GM06990 (cell line): ENCODE measurements around the gene C1RL.

Experiments used
- DNase-seq: peaks from one replicate; pipeline ENCODE4 v3.0.0-alpha.2; 2011; ENCODE audit not compliant: insufficient read length; ENCODE audit errors: extremely low read depth
- H3K27me3 ChIP-seq: replicated peaks from 2 replicates; pipeline ENCODE4 v1.6.0; 2011; ENCODE audit warnings: low read length; ENCODE audit not compliant: control insufficient read depth, insufficient read depth
- H3K36me3 ChIP-seq: 2 replicates; pipeline ENCODE4 v1.5.1; 2011; ENCODE audit warnings: low read length; ENCODE audit not compliant: control insufficient read depth, insufficient read depth
- H3K4me3 ChIP-seq: replicated peaks from 2 replicates; pipeline ENCODE4 v1.5.1; 2011; ENCODE audit warnings: low read depth, mild to moderate bottlenecking, control low read depth, low read length
- TF ChIP-seq, protein P1 (sequence below): IDR thresholded peaks from 2 replicates; pipeline ENCODE4 v1.5.1; 2011; ENCODE audit warnings: low read length, control low read depth, mild to moderate bottlenecking, inconsistent platforms; ENCODE audit not compliant: insufficient read depth, poor library complexity, severe bottlenecking

C1RL gene

DNA sequence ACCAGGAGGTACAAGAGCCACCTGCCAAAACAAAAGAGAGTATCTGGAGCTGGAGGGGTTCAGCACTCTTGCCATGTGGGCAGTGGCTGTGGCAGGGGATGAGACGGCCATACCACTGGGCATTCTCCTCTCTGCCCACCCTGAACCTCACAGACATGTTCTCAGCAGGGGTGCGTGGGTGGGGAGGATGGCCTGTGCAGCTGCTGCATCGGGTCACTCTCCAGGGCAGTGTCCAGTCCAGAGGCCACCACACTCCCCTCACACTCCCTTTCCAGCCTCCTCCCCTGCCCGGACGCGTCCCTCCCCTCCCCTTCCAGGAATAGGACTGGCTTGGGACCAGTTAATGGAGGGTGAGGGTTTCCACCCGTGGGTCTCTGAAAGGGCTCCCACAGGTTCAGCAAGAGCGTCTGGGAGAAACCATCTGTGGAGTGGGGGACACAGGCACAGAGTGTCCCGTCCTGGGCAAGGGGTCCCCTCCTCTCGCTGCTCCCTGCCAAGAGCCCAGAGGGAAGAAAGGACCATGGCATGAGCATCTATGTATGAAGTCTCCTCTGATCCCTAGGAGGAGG, 17.3 kb downstream of the C1RL start:
- no peak overlapping the region for H3K4me3 ChIP-seq
- H3K27me3 ChIP-seq: no peaks in the 10 kb centered on the region

DNA sequence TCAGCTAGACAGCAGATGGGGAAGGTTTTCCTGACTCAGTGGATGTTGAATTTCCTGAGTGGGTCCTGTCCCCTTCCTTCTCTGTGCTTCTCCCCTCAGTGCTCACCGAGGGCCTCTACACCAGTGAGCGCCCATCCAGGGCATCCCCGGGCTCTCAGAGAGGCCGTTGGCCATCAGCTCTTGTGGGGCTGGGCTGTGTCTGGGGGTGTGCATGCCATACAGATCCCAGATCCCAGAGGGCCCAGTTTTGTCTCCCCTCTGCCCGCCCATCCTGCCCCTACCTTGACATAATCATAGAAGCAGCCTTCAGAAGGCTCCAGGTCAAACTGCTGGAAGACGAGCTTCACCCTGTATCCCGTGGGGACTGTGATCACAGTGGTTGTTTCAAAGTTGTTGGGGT, 17.8 kb downstream of the C1RL start:
- Histone ChIP-seq H3K27me3 (no peaks in the 10 kb centered on the region), H3K36me3 (no peaks in the 10 kb centered on the region), H3K4me3 (no peak overlapping the region)
- TF ChIP-seq, protein P1, sequence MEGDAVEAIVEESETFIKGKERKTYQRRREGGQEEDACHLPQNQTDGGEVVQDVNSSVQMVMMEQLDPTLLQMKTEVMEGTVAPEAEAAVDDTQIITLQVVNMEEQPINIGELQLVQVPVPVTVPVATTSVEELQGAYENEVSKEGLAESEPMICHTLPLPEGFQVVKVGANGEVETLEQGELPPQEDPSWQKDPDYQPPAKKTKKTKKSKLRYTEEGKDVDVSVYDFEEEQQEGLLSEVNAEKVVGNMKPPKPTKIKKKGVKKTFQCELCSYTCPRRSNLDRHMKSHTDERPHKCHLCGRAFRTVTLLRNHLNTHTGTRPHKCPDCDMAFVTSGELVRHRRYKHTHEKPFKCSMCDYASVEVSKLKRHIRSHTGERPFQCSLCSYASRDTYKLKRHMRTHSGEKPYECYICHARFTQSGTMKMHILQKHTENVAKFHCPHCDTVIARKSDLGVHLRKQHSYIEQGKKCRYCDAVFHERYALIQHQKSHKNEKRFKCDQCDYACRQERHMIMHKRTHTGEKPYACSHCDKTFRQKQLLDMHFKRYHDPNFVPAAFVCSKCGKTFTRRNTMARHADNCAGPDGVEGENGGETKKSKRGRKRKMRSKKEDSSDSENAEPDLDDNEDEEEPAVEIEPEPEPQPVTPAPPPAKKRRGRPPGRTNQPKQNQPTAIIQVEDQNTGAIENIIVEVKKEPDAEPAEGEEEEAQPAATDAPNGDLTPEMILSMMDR: no peak
- DNase-seq: no peak

More for the DNA sequence above, 17.3 kb downstream of the C1RL start:
- TF ChIP-seq, protein P1: no peak
- no peaks in the 10 kb centered on the region for H3K36me3 ChIP-seq
- no peak for DNase-seq

DNA sequence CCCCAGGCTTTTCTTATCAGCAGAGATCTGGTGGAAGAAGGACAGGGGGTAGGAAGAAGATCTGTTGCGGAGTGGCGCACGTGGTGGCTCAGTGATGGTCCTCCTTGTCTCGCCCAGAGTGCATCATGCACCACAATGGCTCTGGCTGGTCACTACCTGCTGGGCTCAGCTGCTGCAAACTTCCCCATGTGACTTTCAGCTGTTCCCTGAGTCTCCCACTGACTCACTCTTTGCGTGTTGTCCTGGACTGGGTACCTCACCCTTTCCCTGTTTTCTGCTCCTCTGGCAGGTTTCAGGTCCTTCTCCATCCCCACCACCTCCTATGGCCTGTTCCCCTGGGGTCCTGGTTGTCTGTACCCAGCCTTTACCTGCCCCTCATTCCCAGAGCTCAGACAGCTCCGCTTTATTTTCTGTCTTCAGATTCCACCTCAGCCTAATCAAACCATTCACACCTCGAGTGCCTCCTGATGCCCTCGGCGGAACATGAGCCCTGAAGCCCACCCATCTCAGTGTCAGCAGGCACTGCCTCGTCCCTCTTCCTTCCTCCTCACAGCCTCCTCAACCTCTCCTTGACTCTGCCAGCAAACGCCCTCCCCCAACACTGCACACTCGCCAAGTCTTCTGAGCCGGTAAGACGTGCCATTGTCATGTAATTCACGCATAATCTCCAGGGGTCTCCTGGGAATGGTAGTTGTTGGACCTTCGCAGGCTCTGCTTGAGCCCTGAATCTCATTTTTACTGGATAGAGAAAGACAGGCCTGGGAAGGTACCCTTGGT, 18.6 kb downstream of the C1RL start:
- TF ChIP-seq, protein P1: no peak

DNA sequence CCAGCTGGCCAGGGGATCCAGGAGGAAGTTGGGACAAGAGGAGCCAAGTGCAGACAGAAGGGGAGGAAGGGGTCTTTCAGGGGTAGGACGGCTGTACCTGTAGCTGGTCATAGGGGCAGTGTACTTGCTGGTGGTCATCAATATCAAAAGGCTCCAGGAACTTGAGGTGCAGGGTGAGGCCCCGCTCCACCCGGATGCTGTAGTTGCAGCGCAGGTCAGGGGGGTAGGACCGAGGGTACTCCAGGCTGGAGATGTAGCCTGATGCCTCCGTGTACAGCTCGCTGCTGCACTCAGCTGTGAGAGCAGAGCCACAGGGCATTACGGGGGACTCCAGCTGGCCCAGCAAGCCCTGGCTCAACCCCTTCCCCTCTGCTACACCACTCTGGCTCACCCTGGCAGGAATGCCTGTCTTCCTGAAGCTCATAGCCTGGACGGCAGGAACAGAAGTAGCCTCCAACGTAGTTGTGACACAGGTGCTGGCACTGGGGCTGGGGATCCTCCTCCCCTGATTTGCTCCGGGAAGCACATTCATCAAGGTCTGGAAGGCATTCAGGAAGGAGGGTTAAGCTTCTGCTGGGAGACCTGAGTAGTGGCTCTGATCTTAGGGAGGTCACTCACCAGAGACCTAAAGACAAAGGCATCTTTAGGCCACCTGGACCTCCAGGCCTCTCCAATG, 19.7 kb downstream of the C1RL start:
- TF ChIP-seq, protein P1: no peak
- H3K36me3 ChIP-seq: no peaks in the 10 kb centered on the region
- no peak for DNase-seq
- H3K4me3 ChIP-seq: no peak overlapping the region
- H3K27me3 ChIP-seq: no peaks in the 10 kb centered on the region

More for the DNA sequence above, 18.6 kb downstream of the C1RL start:
- Histone ChIP-seq H3K4me3 (no peak overlapping the region), H3K27me3 (no peaks in the 10 kb centered on the region), H3K36me3 (no peaks in the 10 kb centered on the region)
- DNase-seq: no peak

DNA sequence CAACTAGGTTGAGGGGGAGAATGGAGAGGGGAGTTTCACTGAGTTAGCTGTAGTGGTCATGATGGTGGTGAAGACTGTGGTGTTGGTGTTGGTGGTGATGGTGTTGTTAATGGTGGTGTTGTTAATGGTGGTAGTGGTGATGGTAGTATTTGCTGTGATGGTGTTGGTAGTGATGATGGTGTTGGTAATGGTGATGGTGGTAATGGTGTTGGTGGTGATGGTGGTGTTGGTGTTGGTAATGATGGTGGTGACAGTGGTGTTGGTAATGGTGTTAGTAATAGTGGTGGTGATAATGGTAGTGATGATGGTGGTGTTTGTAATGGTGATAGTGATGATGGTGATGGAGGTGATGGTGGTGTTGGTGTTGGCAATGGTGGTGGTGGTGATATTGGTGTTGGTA, 25.9 kb downstream of the C1RL start:
- Histone ChIP-seq H3K27me3 (no peaks in the 10 kb centered on the region), H3K4me3 (no peak overlapping the region), H3K36me3 (no peaks in the 10 kb centered on the region)
- TF ChIP-seq, protein P1: no peak
- no peak for DNase-seq
